Fibroblast of the conjunctiva (primary cell): ENCODE results near the gene RAB7A.
A peak's percentile ranks its signal among the peaks of the same experiment; 100 is the strongest.

Source experiments
- DNase-seq: peaks from one replicate; pipeline ENCODE4 v3.0.0-alpha.2; 2010; ENCODE audit warnings: low read depth

RAB7A gene

DNA sequence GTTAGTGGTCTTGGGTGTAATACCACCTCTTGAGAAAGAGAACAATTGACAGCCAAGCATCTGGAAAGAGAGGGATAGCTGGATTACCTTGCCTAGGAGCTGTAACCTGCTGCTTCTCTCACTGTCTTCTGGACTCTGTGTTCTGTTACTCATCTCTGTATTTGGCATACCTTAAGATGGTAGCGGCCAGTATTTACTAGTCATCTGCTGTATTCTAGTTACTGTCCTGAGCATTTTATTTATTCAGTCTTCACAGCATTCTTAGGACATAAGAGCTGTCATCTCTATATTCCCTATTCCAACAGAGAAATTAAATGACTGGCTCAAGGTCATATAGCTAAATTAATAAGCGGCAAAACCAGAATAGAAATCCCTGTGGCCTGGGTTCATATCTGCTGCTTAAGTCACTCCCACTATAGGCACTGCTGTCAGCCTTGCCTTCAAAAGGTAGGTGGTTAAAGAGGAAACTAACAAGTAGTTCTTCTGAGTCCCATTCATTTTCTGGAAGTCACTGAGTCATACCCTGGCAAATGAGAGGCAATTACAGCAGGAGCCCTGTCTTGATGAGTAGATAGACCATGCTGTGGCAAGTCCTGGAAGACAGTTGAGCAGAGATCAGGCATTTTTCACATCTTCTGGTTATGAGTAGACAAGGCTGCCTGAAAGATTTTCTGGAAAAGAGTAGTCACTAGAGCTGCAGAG lies 68.2 kb downstream of the RAB7A start:
- DNase-seq = no peak

DNA sequence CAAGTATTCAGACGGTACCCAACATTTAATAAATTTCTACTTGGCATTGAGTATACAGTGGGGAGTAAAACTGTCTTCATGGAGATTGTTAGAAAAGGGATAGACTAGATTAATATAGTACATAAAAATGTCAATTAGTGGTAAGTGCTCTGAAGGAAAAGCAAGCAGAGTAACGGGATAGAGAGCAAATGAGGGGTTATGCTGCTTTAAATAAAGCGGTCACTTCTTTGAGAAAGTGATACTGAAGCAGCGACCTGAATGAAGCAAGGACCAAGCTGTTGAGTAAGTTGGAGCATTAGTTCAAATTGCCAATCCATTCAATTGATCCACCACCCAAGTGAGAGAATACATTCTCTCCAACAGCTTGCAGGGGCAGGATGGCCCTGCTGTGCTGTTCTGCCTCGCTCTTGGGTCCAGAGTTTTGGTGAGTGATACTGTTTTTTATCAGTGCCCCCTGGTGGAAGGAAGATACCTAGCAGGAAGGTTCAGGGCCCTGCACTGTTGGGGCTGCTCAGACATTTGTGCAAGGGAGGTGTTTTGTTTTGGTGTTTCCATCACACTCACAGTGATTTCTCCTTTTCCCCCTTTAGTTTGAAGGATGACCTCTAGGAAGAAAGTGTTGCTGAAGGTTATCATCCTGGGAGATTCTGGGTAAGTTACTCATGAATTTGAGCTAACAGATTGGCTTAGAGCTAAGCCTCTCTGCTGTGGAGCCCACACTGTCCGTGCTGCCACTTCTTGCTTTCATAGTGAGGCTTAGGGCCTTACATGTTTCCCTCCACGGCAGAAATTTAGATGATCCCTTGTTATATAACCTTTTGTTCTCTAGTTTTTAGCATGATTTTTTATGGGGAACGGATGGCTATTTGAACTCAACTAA lies 69.0 kb downstream of the RAB7A start:
- DNase-seq = peak; percentile 32

DNA sequence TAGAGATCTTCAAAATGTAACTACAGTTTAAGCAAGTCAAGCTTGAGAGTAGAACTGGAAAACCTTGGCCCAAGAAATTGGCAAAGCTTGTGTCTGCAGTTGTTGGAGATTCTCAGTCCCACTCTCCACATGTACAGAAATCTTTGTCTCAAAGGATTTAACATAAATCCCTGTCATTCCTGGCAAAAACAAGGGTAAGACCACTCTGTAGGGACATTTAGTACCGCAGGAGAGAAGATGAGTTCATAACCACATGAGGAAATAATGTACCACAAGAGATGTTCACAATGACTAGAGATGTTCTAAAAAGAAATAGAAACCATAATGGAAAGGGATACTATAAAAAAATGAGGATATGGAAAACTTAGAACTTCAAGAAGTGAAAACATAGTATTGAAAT lies 73.7 kb downstream of the RAB7A start:
- DNase-seq = no peak

DNA sequence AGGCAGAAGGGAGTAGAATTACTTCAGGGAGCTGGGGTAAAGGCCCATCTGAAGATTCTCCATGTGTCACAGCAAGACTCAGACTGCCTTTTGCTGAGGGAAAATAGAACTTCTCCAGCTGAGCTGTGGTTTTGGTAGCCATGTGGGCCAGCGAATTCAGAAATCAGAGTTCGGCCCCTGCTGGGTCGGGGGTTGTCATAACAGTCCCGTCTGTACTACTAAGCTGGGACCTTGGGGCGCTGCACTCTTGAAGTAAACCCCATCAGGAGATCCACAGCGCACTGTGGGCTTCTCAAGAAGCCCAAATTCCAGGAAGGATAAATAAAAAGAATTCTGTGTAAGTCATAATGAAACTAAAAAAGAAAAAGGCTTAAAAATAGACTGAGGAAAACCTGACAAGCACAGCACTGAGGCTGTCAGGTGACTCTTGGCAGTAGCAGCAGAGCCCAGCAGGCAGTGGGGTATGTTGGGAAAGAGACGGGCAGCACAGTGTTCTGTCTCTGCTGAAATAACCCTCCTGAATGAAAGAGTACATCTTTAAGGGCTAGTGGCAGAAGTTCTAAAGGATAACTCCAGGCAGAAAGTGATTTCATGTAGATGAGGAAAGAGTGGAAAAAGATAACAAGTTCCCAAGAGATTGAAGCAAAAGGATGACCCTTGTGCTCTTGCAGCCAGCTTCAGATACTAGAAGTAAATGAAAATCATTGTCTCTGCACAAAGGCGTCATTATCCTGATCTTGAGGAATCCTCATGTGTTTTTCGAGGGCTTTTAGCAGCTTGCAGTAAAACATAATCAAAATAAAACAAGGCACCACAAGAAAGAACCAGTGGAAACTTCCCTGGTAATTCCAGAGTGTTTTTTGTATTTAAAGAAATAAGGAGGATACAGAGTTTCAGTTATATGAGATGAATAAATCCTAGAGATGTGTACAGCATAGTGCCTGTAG lies 74.5 kb downstream of the RAB7A start:
- DNase-seq = no peak

DNA sequence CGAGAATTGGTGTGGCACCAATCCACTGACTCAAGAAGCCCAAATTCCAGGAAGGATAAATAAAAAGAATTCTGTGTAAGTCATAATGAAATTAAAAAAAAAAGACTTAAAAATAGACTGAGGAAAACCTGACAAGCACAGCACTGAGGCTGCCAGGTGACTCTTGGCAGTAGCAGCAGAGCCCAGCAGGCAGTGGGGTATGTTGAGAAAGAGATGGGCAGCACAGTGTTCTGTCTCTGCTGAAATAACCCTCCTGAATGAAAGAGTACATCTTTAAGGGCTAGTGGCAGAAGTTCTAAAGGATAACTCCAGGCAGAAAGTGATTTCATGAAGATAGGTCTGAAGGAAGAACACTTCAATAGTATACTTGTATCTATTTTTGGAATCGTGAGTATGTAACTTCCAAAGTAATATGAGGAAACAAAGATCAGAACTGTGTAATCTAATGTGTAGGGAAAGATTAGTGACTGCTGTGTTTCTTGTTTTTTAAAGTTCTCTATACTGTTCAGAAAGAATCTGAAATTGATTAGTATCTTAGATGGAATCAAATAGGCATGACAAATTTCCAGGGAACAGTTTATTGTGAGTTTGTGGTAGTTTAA lies 75.9 kb downstream of the RAB7A start:
- no peak for DNase-seq

DNA sequence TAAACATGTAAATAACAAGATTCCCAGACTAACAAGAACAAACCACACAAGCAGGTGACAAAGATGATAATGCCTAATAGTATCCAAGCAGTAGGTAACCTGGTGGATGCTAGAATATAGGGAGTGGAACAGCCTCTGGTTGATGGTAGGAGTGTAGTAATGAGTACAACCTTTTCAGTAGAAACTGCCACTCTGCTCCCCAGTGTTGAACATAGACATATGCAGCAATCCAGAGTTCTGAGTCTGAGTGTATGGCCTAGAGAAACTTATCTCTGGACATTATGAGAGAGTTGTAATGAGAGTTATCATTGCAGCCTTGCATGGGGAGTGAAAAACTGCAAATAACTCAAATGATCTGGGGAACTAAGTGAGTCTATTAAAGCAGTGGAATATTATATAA lies 77.3 kb downstream of the RAB7A start:
- no peak for DNase-seq

DNA sequence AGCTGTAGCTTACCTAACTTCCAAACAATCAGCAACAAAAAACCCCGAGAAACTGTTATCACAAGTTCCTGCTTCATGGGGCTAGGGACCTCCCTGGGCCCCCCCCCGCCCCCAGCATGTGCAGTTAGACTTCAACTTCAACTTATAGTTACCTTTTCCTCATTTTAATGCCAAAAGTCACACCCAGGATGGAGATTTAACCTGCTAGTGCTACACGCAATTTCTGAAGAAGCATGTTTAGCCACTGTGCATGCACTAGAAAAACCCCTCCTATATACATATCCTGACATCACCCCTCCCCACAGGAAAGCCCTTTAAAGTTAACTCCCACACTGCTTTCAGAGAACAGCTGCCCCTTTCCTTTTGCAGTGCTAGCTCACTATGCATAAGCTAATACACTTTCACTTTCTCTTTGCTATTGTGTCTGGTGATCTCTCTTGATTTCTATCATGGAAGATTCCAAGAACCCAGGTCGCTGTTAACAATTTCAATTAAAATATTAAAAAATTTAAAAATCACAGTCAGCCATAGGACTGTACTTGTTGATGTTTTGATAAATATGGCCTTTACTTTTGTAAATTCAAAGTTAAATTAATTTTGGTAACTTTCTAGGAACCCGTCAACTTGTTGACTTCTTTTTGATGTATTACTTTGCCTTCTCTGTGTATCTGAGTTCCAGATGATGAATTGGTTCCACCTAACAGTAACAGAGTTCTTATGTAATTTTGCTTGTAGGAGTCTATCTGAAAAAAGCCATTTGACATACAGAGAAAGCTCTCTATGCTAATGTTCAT lies 78.2 kb downstream of the RAB7A start:
- no peak for DNase-seq

DNA sequence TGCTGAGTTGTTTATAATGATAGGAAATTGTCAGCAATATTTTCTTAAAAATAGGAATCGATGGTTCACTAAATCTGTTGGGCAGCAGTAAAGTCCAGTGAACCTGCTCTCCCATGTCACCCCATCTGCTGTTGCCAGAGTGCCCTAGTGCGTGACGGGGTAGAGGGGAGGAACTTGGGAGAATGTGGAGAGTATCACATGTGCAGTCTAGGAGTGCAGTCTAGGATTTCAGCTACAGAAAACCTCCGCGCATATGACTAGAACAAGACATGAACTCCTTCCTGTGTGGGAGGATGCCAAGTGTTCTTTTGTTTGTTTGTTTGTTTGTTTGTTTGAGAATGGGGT lies 78.8 kb downstream of the RAB7A start:
- no peak for DNase-seq

DNA sequence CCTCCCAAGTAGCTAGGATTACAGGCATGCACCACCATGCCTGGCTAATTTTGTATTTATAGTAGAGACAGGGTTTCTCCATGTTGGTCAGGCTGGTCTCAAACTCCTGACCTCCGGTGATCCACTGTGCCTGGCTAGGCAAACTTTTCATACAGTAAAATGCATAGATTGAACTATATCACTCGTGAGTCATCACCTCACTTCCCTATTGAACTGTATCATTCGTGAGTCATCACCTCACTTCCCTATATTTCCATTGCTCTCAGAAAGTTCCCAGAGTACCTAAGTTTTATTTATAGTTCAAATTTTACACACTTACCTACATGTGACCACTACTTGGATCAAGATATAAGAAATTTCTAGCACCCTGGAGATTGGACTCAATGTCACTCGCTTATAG lies 79.8 kb downstream of the RAB7A start:
- DNase-seq = no peak

DNA sequence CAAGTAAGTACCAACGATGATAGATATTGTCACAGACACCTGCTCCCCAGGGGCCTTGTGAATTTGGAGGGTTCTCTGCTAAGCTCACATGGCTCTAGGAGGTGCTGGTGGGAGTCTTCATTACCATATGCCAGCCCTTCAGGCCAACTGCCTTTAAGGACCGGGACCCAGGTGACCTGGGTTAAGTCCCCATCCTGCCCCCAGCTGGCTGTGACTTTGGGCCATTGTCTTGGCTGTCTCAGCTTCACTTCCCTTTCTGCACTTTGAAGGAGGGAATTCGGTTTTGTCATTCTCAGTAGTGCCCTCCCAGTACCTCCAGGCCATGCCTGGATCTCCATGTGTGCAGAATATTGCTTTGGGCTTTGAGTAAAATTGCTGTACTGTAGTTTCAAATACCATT lies 80.6 kb downstream of the RAB7A start:
- DNase-seq = no peak

DNA sequence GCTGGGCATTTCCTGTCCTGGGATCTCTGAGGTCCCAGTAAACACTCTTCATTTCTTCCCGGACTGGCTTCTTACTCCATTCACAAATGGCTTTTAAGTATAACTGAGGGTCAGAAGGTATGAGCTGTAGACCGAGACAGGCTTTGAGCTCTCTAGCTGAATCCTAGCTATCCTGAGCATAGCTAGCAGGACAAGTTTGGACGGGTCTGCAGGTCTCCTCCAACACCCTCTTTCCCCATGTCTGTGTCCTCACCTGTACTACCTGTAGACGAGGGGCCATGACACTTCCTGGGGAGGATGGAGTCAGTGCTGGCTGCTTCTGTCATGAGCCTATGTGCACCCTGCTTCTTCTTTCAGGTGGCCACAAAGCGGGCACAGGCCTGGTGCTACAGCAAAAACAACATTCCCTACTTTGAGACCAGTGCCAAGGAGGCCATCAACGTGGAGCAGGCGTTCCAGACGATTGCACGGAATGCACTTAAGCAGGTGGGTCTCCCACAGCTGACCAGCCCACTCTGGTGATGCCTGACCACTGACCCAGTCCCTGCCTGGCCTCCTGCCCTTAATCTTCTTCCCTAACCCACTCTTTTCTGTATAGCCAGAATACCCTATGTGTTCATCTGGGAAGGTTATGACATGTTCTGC lies 81.3 kb downstream of the RAB7A start:
- DNase-seq = no peak

DNA sequence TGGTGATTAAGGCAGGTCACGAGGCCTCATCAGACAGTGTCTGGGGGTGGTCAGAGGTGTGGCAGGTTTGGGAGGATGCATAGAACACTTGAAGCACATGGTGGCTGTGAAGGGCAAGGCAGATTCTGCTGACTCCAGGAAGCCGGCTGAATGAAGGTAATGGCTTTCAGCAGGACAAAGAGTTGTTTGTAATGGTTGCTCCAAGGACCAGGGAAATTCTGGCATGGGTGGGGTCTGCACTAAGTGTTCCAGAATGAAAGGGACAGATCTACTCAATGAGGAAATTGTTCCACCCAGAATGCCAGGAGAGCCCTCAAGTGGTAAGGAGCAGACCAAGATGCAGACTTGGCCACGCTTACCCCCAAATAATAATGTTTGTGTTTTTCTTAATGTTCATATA lies 82.7 kb downstream of the RAB7A start:
- no peak for DNase-seq

DNA sequence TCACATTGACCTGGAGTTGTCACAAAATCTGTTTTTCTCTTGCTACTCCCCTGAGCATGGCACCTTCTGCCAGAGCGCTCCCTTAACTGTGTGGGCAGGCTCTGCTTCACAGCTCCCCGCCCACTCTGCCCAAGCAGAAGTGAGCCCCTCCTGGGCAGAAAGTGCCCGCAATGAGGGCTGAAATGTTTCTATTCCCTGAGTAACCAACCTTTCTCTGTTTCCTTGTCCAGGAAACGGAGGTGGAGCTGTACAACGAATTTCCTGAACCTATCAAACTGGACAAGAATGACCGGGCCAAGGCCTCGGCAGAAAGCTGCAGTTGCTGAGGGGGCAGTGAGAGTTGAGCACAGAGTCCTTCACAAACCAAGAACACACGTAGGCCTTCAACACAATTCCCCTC lies 87.1 kb downstream of the RAB7A start:
- no peak for DNase-seq

DNA sequence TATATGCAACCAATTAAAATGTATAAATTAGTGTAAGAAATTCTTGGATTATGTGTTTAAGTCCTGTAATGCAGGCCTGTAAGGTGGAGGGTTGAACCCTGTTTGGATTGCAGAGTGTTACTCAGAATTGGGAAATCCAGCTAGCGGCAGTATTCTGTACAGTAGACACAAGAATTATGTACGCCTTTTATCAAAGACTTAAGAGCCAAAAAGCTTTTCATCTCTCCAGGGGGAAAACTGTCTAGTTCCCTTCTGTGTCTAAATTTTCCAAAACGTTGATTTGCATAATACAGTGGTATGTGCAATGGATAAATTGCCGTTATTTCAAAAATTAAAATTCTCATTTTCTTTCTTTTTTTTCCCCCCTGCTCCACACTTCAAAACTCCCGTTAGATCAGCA lies 88.1 kb downstream of the RAB7A start:
- DNase-seq = no peak

DNA sequence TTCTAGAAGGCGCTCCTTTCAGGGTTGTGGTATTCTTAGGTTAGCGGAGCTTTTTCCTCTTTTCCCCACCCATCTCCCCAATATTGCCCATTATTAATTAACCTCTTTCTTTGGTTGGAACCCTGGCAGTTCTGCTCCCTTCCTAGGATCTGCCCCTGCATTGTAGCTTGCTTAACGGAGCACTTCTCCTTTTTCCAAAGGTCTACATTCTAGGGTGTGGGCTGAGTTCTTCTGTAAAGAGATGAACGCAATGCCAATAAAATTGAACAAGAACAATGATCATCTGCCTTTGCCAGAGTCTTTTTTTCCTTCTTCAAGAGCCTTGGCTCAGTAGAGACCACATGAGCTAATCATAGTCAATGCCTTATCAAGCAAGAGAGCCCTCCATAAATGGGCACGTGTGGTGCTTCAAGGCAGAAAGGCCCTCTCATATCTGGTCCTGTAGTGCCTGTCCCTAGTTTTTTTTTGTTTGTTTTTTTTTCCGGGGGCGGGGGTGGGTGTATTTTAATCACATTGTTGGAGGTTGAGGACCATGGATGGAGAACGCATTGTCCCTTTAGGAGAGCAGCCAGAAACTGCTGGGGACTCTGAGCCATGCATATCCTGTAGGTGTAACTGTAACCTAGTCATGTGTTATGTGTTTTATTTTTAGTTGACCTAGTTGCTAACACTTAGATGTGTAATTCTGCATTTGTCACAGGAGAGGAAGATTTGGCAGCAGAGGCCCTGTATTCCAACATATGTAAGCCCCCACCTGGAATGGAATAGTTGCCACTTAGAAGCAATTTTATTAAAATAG lies 88.7 kb downstream of the RAB7A start:
- DNase-seq = no peak

DNA sequence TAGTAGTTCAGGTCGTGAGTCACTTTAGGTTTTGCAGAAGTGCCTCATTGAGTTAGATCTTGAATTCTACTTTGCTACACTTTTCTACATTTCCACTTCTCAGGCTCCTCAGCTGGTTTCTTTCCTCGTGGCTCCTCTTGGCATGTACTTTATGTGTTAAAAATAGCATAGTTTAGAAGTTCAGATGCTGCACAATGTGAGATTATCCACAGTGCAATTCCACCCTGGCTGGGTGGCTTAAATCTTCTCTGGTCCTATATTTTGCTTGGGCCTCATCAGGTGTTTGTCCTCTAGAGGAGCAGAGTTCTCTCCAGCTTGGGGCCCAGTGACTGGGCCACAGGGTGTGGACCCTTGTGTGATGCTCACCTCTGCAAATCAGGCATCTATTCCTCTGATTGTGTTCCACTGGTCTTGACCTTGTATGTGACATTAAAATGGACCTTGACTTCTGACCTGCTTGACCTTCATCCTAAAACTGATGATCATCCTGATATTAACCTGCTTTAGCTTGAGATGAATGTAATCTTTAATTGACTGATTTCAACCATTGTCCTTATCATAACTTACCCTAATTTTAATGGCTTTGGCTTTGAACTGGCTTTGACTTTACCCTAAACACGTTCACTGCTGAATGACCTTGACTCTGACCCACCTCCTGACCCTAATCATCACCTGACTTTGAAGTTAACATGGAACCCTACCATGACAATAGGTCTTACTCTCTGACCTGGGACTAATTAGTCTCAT lies 89.5 kb downstream of the RAB7A start:
- no peak for DNase-seq

DNA sequence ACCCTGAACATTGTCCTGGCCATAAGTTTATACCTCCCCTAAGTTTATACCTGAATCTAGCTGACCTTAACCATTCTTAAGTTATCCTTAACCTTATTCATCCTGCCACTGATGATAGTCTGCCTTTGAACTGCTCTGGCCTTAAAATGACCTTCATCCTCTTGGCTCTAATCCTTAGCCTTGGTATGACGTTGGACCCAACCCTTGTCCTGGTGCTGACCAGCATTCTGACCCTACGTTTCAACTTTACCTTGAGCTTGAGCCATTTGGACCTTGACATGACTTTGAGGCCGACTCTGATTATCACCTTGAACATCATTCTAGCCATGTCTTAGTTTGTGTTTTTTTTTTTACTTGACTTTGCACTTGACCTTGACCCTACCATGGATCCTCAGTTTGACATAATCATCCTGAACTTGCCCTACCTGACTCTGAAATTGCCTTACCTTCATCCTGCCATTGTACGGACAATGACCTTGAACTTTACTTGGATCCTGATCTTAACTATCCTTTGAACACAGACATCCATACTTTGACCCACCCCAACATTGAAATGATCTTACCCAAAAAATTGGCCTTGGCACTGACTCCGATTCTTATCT lies 92.3 kb downstream of the RAB7A start:
- DNase-seq = no peak

DNA sequence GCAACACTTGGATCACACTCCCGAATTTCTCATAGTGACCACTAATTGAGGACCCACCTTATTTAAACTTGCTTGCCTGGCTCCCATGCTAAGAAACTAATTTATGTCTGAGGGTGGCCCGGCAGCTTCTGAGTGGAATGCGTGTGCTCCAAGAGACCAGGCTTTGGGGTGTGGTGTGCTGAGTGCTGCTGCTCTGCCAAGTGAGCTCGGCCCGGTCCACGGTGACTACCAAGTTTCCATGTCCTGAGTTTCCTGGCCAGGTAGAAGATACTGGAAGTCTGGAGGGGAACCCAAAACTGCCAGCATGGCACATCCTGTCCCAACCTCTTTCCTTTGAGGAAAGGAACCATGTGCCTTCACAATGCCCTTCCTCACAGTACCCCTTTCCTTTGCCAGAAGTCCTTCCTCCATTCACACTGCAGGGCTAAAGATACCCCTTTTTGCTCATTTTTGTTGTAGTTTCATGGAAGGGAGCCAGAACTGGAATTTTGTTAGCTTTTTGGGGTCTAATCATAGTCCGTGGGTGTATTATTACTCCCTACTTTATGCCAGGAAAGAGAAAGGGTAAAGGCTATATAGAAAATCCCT lies 94.4 kb downstream of the RAB7A start:
- no peak for DNase-seq
